H9 (cell line): Measurements from ENCODE around the gene FAM3C. TPM values are rescaled to one million over a fixed set of nuclear protein-coding genes. Genes with fewer than 3 reads are reported as not detected.

Source experiments
- DNase-seq: peaks from one replicate; pipeline ENCODE4 v3.0.0-alpha.2; 2017
- H2AFZ ChIP-seq: one replicate; pipeline ENCODE4 v1.6.1; 2013; ENCODE audit warnings: mild to moderate bottlenecking, low read length, control low read depth, moderate library complexity
- H2AK5ac ChIP-seq: 2 replicates; pipeline ENCODE4 v1.6.1; 2013; ENCODE audit warnings: low read length, control low read depth, mixed read lengths; ENCODE audit not compliant: insufficient read length
- H2BK120ac ChIP-seq: one replicate; pipeline ENCODE4 v1.6.1; 2013; ENCODE audit warnings: low read depth, mild to moderate bottlenecking, low read length, control low read depth, inconsistent platforms; ENCODE audit not compliant: poor library complexity, severe bottlenecking
- H2BK12ac ChIP-seq: 2 replicates; pipeline ENCODE4 v1.6.1; 2013; ENCODE audit warnings: low read length, control low read depth, mixed read lengths, low read depth; ENCODE audit not compliant: insufficient read length
- H2BK15ac ChIP-seq: 2 replicates; pipeline ENCODE4 v1.6.1; 2013; ENCODE audit warnings: low read depth, low read length, control low read depth
- H2BK20ac ChIP-seq: one replicate; pipeline ENCODE4 v1.6.1; 2013; ENCODE audit warnings: low read depth, mild to moderate bottlenecking, low read length, control low read depth, inconsistent platforms; ENCODE audit not compliant: poor library complexity, severe bottlenecking
- H2BK5ac ChIP-seq: 2 replicates; pipeline ENCODE4 v1.6.1; 2013; ENCODE audit warnings: low read length, control low read depth, mixed read lengths; ENCODE audit not compliant: insufficient read length
- H3K14ac ChIP-seq: 2 replicates; pipeline ENCODE4 v1.6.1; 2013; ENCODE audit warnings: low read length, control low read depth; ENCODE audit not compliant: insufficient read depth
- H3K18ac ChIP-seq: 2 replicates; pipeline ENCODE4 v1.6.1; 2013; ENCODE audit warnings: low read depth, mild to moderate bottlenecking, mixed read lengths, low read length, control low read depth; ENCODE audit not compliant: insufficient read length
- H3K23ac ChIP-seq: 2 replicates; pipeline ENCODE4 v1.6.1; 2013; ENCODE audit warnings: low read length, control low read depth, mixed read lengths, low read depth; ENCODE audit not compliant: insufficient read length
- H3K23me2 ChIP-seq: 2 replicates; pipeline ENCODE4 v1.6.1; 2013; ENCODE audit warnings: low read depth, mild to moderate bottlenecking, mixed read lengths, low read length, control low read depth; ENCODE audit not compliant: insufficient read length, poor library complexity, severe bottlenecking
- H3K27ac ChIP-seq: 2 replicates; pipeline ENCODE4 v1.5.1; 2013; ENCODE audit warnings: low read length, control low read depth, mixed read lengths, low read depth; ENCODE audit not compliant: insufficient read length
- H3K27me3 ChIP-seq: 2 replicates; pipeline ENCODE4 v1.6.1; 2013; ENCODE audit warnings: low read length, control low read depth, inconsistent platforms; ENCODE audit not compliant: insufficient read depth
- H3K4ac ChIP-seq: 2 replicates; pipeline ENCODE4 v1.6.1; 2013; ENCODE audit warnings: low read depth, mild to moderate bottlenecking, control low read depth, inconsistent platforms, low read length, moderate library complexity
- H3K4me1 ChIP-seq: 2 replicates; pipeline ENCODE4 v1.6.1; 2013; ENCODE audit warnings: low read length, control low read depth, inconsistent platforms; ENCODE audit not compliant: insufficient read depth
- H3K4me2 ChIP-seq: 2 replicates; pipeline ENCODE4 v1.6.1; 2013; ENCODE audit warnings: low read length, control low read depth, mixed read lengths; ENCODE audit not compliant: insufficient read length, insufficient read depth
- H3K56ac ChIP-seq: 2 replicates; pipeline ENCODE4 v1.6.1; 2013; ENCODE audit warnings: low read depth, mild to moderate bottlenecking, mixed read lengths, low read length, control low read depth; ENCODE audit not compliant: insufficient read length
- H3K79me1 ChIP-seq: 2 replicates; pipeline ENCODE4 v1.6.1; 2013; ENCODE audit warnings: low read depth, mild to moderate bottlenecking, moderate library complexity, low read length, control low read depth, inconsistent platforms; ENCODE audit not compliant: insufficient read depth, poor library complexity, severe bottlenecking
- H3K79me2 ChIP-seq: 2 replicates; pipeline ENCODE4 v1.6.1; 2013; ENCODE audit warnings: low read length, control low read depth, inconsistent platforms; ENCODE audit not compliant: insufficient read depth
- H3K9ac ChIP-seq: 2 replicates; pipeline ENCODE4 v1.6.1; 2013; ENCODE audit warnings: low read length, control low read depth, mixed read lengths; ENCODE audit not compliant: insufficient read length; ENCODE audit errors: extremely low read depth
- H3K9me3 ChIP-seq: one replicate; pipeline ENCODE4 v1.6.1; 2013; ENCODE audit warnings: low read depth, low read length, inconsistent platforms; ENCODE audit not compliant: control insufficient read depth
- H3T11ph ChIP-seq: one replicate; pipeline ENCODE4 v1.6.1; 2013; ENCODE audit warnings: mild to moderate bottlenecking, low read length, control low read depth, inconsistent platforms
- H4K20me1 ChIP-seq: one replicate; pipeline ENCODE4 v1.6.1; 2013; ENCODE audit not compliant: control insufficient read depth, insufficient read length, insufficient read depth
- H4K5ac ChIP-seq: 2 replicates; pipeline ENCODE4 v1.6.1; 2013; ENCODE audit warnings: low read depth, mild to moderate bottlenecking, mixed read lengths, low read length, control low read depth; ENCODE audit not compliant: insufficient read length
- H4K8ac ChIP-seq: replicated peaks from 2 replicates; pipeline ENCODE4 v1.6.1; 2013; ENCODE audit warnings: low read length, control low read depth, mixed read lengths, low read depth; ENCODE audit not compliant: insufficient read length
- H4K91ac ChIP-seq: 2 replicates; pipeline ENCODE4 v1.6.1; 2013; ENCODE audit warnings: low read depth, mild to moderate bottlenecking, moderate library complexity, mixed read lengths, low read length, control low read depth; ENCODE audit not compliant: insufficient read length
- H3K27ac Mint-ChIP-seq, 3 experiments: 2 replicates in 2 of 3; 3 replicates in 1 of 3; pipeline ENCODE4 v1.8.0; 2020 to 2021; ENCODE audit warnings: mixed read lengths in 3 of 3, mild to moderate bottlenecking in 1 of 3, moderate library complexity in 1 of 3
- H3K27me3 Mint-ChIP-seq: 2 replicates; pipeline ENCODE4 v1.8.0; 2021; ENCODE audit warnings: low read depth, mild to moderate bottlenecking, moderate library complexity, mixed read lengths
- H3K36me3 Mint-ChIP-seq, 3 experiments: 2 replicates in 2 of 3; 3 replicates in 1 of 3; pipeline ENCODE4 v1.8.0; 2020 to 2021; ENCODE audit warnings: low read depth in 3 of 3, mixed read lengths in 3 of 3; ENCODE audit not compliant: insufficient read depth in 1 of 3
- H3K4me1 Mint-ChIP-seq, 2 experiments: 2 replicates each; pipeline ENCODE4 v1.8.0; 2020; ENCODE audit warnings: mixed read lengths in 2 of 2
- H3K4me3 Mint-ChIP-seq, 2 experiments: 2 replicates in 1 of 2; 3 replicates in 1 of 2; pipeline ENCODE4 v1.8.0; 2020 to 2021; ENCODE audit warnings: mild to moderate bottlenecking in 2 of 2, mixed read lengths in 2 of 2, moderate library complexity in 1 of 2
- H3K9me3 Mint-ChIP-seq, 2 experiments: 2 replicates in 1 of 2; 3 replicates in 1 of 2; pipeline ENCODE4 v1.8.0; 2020; ENCODE audit warnings: mild to moderate bottlenecking in 2 of 2, mixed read lengths in 2 of 2, moderate library complexity in 1 of 2
- WGBS: extraction: QIAGEN DNeasy Blood & Tissue Kit; methylation state at CpG from one replicate; pipeline ENCODE4 v1.1.7; 2013; ENCODE audit warnings: missing lambda C conversion rate, low lambda C conversion rate, mixed read lengths; ENCODE audit not compliant: insufficient read length; ENCODE audit errors: extremely low coverage; 5-methylcytosine and 5-hydroxymethylcytosine counted together
- total RNA-seq: library from RNA; stranded (reverse); gene quantifications from 2 replicates; pipeline ENCODE4 v1.2.1, GENCODE V29; 2021
- TF ChIP-seq, protein P1 (sequence below): fragments of 200-600 bp; sonication (generic); conservative IDR thresholded peaks from 3 replicates; pipeline ENCODE4 v1.8.0; 2021; ENCODE audit warnings: antibody characterized with exemption, mild to moderate bottlenecking

FAM3C gene
- total RNA-seq, 1 experiment from 2014 or later: 64.5 TPM

DNA sequence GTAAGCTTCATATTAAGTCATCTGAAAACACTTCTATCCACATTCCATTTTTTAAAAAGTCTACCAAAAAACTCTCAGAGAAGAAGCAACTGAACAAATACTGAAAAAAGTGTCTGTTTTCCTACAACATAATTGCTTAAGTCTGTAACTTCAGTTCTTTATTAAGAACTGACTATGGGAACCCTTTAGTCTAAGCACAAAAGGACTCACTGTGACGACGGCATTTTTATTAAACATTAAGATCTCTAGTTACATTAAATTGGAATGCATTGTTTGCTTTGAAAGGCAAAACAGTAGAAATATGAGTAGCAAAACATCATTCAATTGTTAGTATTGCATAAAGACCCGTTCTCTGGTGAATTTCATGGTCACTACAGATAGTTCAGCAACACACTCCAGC lies 5.8 kb upstream of the FAM3C start:
- Histone ChIP-seq H3K23ac (no peak overlapping the region), H3K56ac (no peak overlapping the region), H2BK5ac (no peak overlapping the region), H2AFZ (no peak overlapping the region), H3K79me1 (no peaks in the 10 kb centered on the region), H2BK20ac (no peak overlapping the region), H3K9ac (no peak overlapping the region), H3K4me2 (no peak overlapping the region), H2BK15ac (no peak overlapping the region), H2BK12ac (no peak overlapping the region), H3K18ac (no peak overlapping the region), H3K23me2 (no peaks in the 10 kb centered on the region), H3T11ph (no peak overlapping the region), H4K8ac (no peak overlapping the region), H3K27me3 (no peaks in the 10 kb centered on the region), H2BK120ac (no peak overlapping the region), H3K9me3 (no peaks in the 10 kb centered on the region), H4K20me1 (no peaks in the 10 kb centered on the region), H3K14ac (no peak overlapping the region), H4K91ac (no peak overlapping the region), H3K27ac (no peak overlapping the region), H3K4ac (no peak overlapping the region), H2AK5ac (no peak overlapping the region), H4K5ac (no peak overlapping the region), H3K4me1 (no peaks in the 10 kb centered on the region), H3K79me2 (no peaks in the 10 kb centered on the region)
- Mint-ChIP-seq H3K36me3 (no peaks in the 10 kb centered on the region), H3K9me3 (no peaks in the 10 kb centered on the region), H3K4me1 (peaks cover 3 to 9% of the 10 kb centered on the region in 2 experiments; a peak in 3 of 4 replicates), H3K27me3 (no peaks in the 10 kb centered on the region), H3K27ac (no peak overlapping the region), H3K4me3 (no peak overlapping the region)
- no peak for DNase-seq
- no CpG with 5 or more reads among the region's 3 CpGs for WGBS
- TF ChIP-seq, protein P1, sequence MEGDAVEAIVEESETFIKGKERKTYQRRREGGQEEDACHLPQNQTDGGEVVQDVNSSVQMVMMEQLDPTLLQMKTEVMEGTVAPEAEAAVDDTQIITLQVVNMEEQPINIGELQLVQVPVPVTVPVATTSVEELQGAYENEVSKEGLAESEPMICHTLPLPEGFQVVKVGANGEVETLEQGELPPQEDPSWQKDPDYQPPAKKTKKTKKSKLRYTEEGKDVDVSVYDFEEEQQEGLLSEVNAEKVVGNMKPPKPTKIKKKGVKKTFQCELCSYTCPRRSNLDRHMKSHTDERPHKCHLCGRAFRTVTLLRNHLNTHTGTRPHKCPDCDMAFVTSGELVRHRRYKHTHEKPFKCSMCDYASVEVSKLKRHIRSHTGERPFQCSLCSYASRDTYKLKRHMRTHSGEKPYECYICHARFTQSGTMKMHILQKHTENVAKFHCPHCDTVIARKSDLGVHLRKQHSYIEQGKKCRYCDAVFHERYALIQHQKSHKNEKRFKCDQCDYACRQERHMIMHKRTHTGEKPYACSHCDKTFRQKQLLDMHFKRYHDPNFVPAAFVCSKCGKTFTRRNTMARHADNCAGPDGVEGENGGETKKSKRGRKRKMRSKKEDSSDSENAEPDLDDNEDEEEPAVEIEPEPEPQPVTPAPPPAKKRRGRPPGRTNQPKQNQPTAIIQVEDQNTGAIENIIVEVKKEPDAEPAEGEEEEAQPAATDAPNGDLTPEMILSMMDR: no peak
